GM18505 (cell line): Measurements from ENCODE around the gene THPO.

Experiments used
- ATAC-seq: cut with Tn5 transposase; IDR thresholded peaks from one replicate; pipeline ENCODE4 v1.9.1; 2021; ENCODE audit not compliant: unreplicated experiment
- POLR2A ChIP-seq: IDR thresholded peaks from 4 replicates; pipeline ENCODE4 v1.6.1; 2011; ENCODE audit warnings: borderline replicate concordance; ENCODE audit not compliant: insufficient read depth, insufficient read length; ENCODE audit errors: extremely low read depth

Gene THPO

GRCh38 chr3:184380185-184380626 is 2.2 kb upstream of the THPO start:
- ATAC-seq = no peak
- TF ChIP-seq POLR2A = no peak

- no peak for ATAC-seq
These were observed 1.6 kb upstream of the THPO start, which contains the start of gene CHRD for GRCh38 chr3:184379358-184380184. Gene CHRD, plus strand, starts transcription at chr3:184380054. Its CDS starts 265 bp downstream, at chr3:184380319.

GRCh38 chr3:184378651-184379357 is 797 bp upstream of the THPO start:
- ATAC-seq = no peak
- no peak for TF ChIP-seq POLR2A

More at GRCh38 chr3:184379358-184380184, 1.6 kb upstream of the THPO start, which contains the start of gene CHRD:
- no peak for TF ChIP-seq POLR2A

GRCh38 chr3:184377374-184377773 is 633 bp downstream of the THPO start:
- TF ChIP-seq POLR2A = no peak
- no peak for ATAC-seq

- ATAC-seq = no peak
- no peak for TF ChIP-seq POLR2A
These were observed 2.1 kb downstream of the THPO start for GRCh38 chr3:184375747-184376461.

- no peak for TF ChIP-seq POLR2A
- no peak for ATAC-seq
These were observed 4.6 kb downstream of the THPO start for GRCh38 chr3:184373422-184373821.

GRCh38 chr3:184372911-184373310 is 5.1 kb downstream of the THPO start:
- TF ChIP-seq POLR2A = no peak

GRCh38 chr3:184372296-184372821 is 5.6 kb downstream of the THPO start:
- no peak for TF ChIP-seq POLR2A
- no peak for ATAC-seq

More at GRCh38 chr3:184372911-184373310, 5.1 kb downstream of the THPO start:
- ATAC-seq = no peak

GRCh38 chr3:184371570-184372018 is 6.4 kb downstream of the THPO start:
- ATAC-seq = peak; percentile 66

GRCh38 chr3:184368586-184369183 is 9.3 kb downstream of the THPO start:
- TF ChIP-seq POLR2A = no peak
- ATAC-seq = no peak

More at GRCh38 chr3:184371570-184372018, 6.4 kb downstream of the THPO start:
- no peak for TF ChIP-seq POLR2A

- no peak for ATAC-seq
These were observed 9.9 kb downstream of the THPO start for GRCh38 chr3:184368116-184368515.

GRCh38 chr3:184366619-184367289 is 11.3 kb downstream of the THPO start:
- no peak for ATAC-seq
- no peak for TF ChIP-seq POLR2A

More at GRCh38 chr3:184368116-184368515, 9.9 kb downstream of the THPO start:
- no peak for TF ChIP-seq POLR2A
